Loucy (cell line): ENCODE results near the gene SLC15A5.

ENCODE experiments used
- H2AFZ ChIP-seq: fragments of 200-600 bp; sonication (generic); 2 replicates; pipeline ENCODE4 v1.6.0; 2016; ENCODE audit warnings: antibody characterized with exemption, mild to moderate bottlenecking, low read length, moderate library complexity
- H3F3A ChIP-seq: fragments of 200-600 bp; 2 replicates; pipeline ENCODE4 v1.6.0; 2016; ENCODE audit warnings: antibody characterized with exemption, low read depth, mild to moderate bottlenecking
- H3K27me3 ChIP-seq: fragments of 200-600 bp; sonication (generic); 2 replicates; pipeline ENCODE4 v1.6.1; 2014; ENCODE audit warnings: low read length, mild to moderate bottlenecking; ENCODE audit not compliant: insufficient read depth, poor library complexity, severe bottlenecking
- H3K36me3 ChIP-seq: fragments of 200-600 bp; sonication (generic); 2 replicates; pipeline ENCODE4 v1.6.1; 2016; ENCODE audit warnings: low read length; ENCODE audit not compliant: insufficient read depth
- H3K4me1 ChIP-seq: fragments of 200-600 bp; sonication (generic); 2 replicates; pipeline ENCODE4 v1.5.1; 2014; ENCODE audit warnings: low read length, mild to moderate bottlenecking; ENCODE audit not compliant: insufficient read depth, poor library complexity, severe bottlenecking
- H3K4me2 ChIP-seq: fragments of 200-600 bp; sonication (generic); 2 replicates; pipeline ENCODE4 v1.6.0; 2014; ENCODE audit warnings: antibody characterized with exemption, low read length, low read depth, mild to moderate bottlenecking; ENCODE audit not compliant: poor library complexity, severe bottlenecking
- H3K4me3 ChIP-seq: fragments of 200-600 bp; sonication (generic); 2 replicates; pipeline ENCODE4 v1.5.1; 2014; ENCODE audit warnings: low read length, mild to moderate bottlenecking, mixed read lengths; ENCODE audit not compliant: poor library complexity, severe bottlenecking
- H3K79me2 ChIP-seq: fragments of 200-600 bp; sonication (generic); 2 replicates; pipeline ENCODE4 v1.6.1; 2014; ENCODE audit warnings: low read length; ENCODE audit not compliant: insufficient read depth
- H3K9ac ChIP-seq: fragments of 200-600 bp; sonication (generic); 2 replicates; pipeline ENCODE4 v1.6.0; 2014; ENCODE audit warnings: mild to moderate bottlenecking, low read depth, low read length, moderate library complexity; ENCODE audit not compliant: poor library complexity, severe bottlenecking
- H3K9me2 ChIP-seq: fragments of 200-600 bp; sonication (generic); replicated peaks from 2 replicates; pipeline ENCODE4 v1.6.1; 2016; ENCODE audit warnings: low read depth, low read length, mixed read lengths
- H3K9me3 ChIP-seq: fragments of 200-600 bp; sonication (generic); 2 replicates; pipeline ENCODE4 v1.6.1; 2014; ENCODE audit warnings: mild to moderate bottlenecking, antibody characterized with exemption, low read length, low read depth; ENCODE audit not compliant: insufficient read depth
- H4K20me1 ChIP-seq: fragments of 200-600 bp; sonication (generic); 2 replicates; pipeline ENCODE4 v1.6.0; 2014; ENCODE audit warnings: antibody characterized with exemption, low read length, mild to moderate bottlenecking; ENCODE audit not compliant: insufficient read depth, poor library complexity, severe bottlenecking
- EZH2phosphoT487 ChIP-seq: fragments of 200-600 bp; IDR thresholded peaks from 2 replicates; pipeline ENCODE4 v1.6.1; 2018; ENCODE audit warnings: antibody characterized with exemption, mild to moderate bottlenecking, moderate library complexity, borderline replicate concordance
- TF ChIP-seq, protein P1 (sequence below): fragments of 200-600 bp; sonication (generic); conservative IDR thresholded peaks from 2 replicates; pipeline ENCODE4 v1.5.1; 2014; ENCODE audit warnings: mild to moderate bottlenecking, antibody characterized with exemption, low read length

Gene SLC15A5

GRCh38 chr12:16269946-16270345 is 7.5 kb downstream of the SLC15A5 start:
- Histone ChIP-seq H2AFZ (no peak overlapping the region), H4K20me1 (no peaks in the 10 kb centered on the region), H3K36me3 (no peaks in the 10 kb centered on the region)

GRCh38 chr12:16266085-16266484 is 11.4 kb downstream of the SLC15A5 start:
- TF ChIP-seq, protein P1, sequence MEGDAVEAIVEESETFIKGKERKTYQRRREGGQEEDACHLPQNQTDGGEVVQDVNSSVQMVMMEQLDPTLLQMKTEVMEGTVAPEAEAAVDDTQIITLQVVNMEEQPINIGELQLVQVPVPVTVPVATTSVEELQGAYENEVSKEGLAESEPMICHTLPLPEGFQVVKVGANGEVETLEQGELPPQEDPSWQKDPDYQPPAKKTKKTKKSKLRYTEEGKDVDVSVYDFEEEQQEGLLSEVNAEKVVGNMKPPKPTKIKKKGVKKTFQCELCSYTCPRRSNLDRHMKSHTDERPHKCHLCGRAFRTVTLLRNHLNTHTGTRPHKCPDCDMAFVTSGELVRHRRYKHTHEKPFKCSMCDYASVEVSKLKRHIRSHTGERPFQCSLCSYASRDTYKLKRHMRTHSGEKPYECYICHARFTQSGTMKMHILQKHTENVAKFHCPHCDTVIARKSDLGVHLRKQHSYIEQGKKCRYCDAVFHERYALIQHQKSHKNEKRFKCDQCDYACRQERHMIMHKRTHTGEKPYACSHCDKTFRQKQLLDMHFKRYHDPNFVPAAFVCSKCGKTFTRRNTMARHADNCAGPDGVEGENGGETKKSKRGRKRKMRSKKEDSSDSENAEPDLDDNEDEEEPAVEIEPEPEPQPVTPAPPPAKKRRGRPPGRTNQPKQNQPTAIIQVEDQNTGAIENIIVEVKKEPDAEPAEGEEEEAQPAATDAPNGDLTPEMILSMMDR: no peak
- no peak for TF ChIP-seq EZH2phosphoT487
- no peak overlapping the region for H3K9ac ChIP-seq
- H3K4me1 ChIP-seq: no peaks in the 10 kb centered on the region
- H3K4me2 ChIP-seq: no peak overlapping the region
- H3K27me3 ChIP-seq: no peaks in the 10 kb centered on the region
- H3F3A ChIP-seq: no peaks in the 10 kb centered on the region
- H3K36me3 ChIP-seq: no peaks in the 10 kb centered on the region
- no peaks in the 10 kb centered on the region for H3K79me2 ChIP-seq
- H4K20me1 ChIP-seq: no peaks in the 10 kb centered on the region
- H3K4me3 ChIP-seq: no peak overlapping the region
- H3K9me2 ChIP-seq: no peaks in the 10 kb centered on the region
- no peaks in the 10 kb centered on the region for H3K9me3 ChIP-seq
- no peak overlapping the region for H2AFZ ChIP-seq

More at GRCh38 chr12:16269946-16270345, 7.5 kb downstream of the SLC15A5 start:
- H3K9me3 ChIP-seq: no peaks in the 10 kb centered on the region
- no peaks in the 10 kb centered on the region for H3K27me3 ChIP-seq
- H3K9me2 ChIP-seq: no peaks in the 10 kb centered on the region
- TF ChIP-seq, protein P1: no peak
- no peak for TF ChIP-seq EZH2phosphoT487
- H3K9ac ChIP-seq: no peak overlapping the region
- no peaks in the 10 kb centered on the region for H3K79me2 ChIP-seq
- no peaks in the 10 kb centered on the region for H3K4me1 ChIP-seq
- H3F3A ChIP-seq: no peaks in the 10 kb centered on the region
- no peak overlapping the region for H3K4me3 ChIP-seq
- H3K4me2 ChIP-seq: no peak overlapping the region

DNA sequence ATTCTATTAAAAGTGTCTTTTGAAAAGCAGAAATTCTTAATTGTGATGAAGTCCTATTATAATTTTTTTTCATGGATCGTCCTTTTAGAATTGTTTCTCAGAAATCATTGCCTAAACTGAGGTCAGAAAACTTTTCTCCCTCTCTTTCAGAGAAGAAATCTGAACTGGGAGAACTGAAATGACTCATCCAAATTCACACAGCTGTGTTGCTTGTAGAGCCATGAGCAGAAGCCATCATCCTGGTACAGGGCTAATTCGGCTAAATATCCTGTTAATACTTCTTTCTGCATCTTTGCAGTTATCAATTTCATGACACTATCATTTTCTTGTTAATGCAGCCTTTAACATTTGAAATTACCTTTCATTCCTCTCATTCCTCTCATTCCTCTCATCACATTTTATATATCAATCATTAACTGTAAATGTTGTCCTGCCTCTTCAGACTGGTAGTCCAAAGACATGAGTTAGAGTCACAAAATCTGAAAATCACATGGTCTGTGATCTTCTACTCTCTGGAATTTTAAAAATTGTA is 15.5 kb downstream of the SLC15A5 start:
- Histone ChIP-seq H4K20me1 (no peaks in the 10 kb centered on the region), H3K36me3 (no peaks in the 10 kb centered on the region), H3K79me2 (no peaks in the 10 kb centered on the region), H3K9me3 (no peaks in the 10 kb centered on the region), H3F3A (no peaks in the 10 kb centered on the region), H2AFZ (no peak overlapping the region), H3K27me3 (no peaks in the 10 kb centered on the region), H3K4me2 (no peak overlapping the region), H3K4me1 (no peaks in the 10 kb centered on the region), H3K4me3 (no peak overlapping the region), H3K9ac (no peak overlapping the region), H3K9me2 (no peaks in the 10 kb centered on the region)
- TF ChIP-seq, protein P1: no peak
- TF ChIP-seq EZH2phosphoT487: no peak
